Spleen (tissue), 7 donors: ENCODE data around the gene NOP56.

ENCODE experiments used
- CTCF ChIP-seq, 11 experiments: fragments of 200-600 bp in 7 of 11; fragments of 450-650 bp in 4 of 11; sonication (generic) in 4 of 11; IDR thresholded peaks in 8 of 11; conservative IDR thresholded peaks in 3 of 11; 1 replicate in 7 of 11; 2 replicates in 4 of 11; pipeline versions ENCODE4 v1.4.0 to v1.8.0; 2016 to 2021; ENCODE audit warnings: antibody characterized with exemption in 11 of 11, inconsistent platforms in 4 of 11, mild to moderate bottlenecking in 1 of 11
- POLR2A ChIP-seq, 3 donors: fragments of 450-650 bp; IDR thresholded peaks; one replicate each; pipeline ENCODE4 v1.5.1; 2017; ENCODE audit warnings: antibody characterized with exemption in 3 of 3, mild to moderate bottlenecking in 1 of 3
- donor health status: DM: no; HTN: no; CAD: no; lungs with moderate emphysema.
- donor health status: DM: no; HTN: no; CAD: no.
- donor health status: DM: no; HTN: no; CAD: no.

DNA sequence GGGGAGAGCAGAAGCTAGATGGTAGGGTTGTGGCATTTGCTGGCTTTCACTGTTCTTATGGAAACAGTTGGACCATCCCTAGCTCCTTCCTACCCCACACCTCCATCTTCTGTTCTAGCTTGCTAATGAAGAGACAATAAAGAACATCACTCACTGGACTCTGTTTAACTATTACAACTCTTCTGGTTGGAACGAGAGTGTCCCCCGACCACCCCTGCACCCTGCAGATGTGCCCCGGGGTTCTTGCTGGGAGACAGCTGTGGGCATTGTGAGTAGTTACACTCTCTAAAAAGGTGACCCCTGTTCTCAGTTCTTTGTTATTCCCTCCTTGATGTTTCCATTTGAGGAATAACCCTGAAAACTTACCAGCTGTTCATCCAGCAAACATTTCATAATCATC, 40.4 kb upstream of the NOP56 start:
- TF ChIP-seq POLR2A (IDR thresholded peaks at IDR 0.05) (no peak), CTCF (IDR thresholded peaks at IDR 0.05 in 8 of 11, conservative IDR thresholded peaks at IDR 0.05 in 3 of 11) (no peak)
